Kidney (tissue), 22 donors: ENCODE measurements around the gene EEF1A1. TPM values are rescaled to one million over a fixed set of nuclear protein-coding genes. Genes with fewer than 3 reads are reported as not detected.
"Not testable (repeated sequence)": the region's sequence is repeated elsewhere in the genome, so short reads cannot be mapped to it uniquely, and the experiment has no call there.

Source experiments
- DNase-seq, 5 donors: peaks; one replicate each; pipeline ENCODE4 v3.0.0-alpha.2; 2013 to 2020
- FAIRE-seq: peaks from 2 replicates; lab custom pipeline; 2012; peaks lifted over from hg19 to GRCh38; lab: Jason Lieb, UNC
- H3K27ac ChIP-seq, 2 donors: one replicate each; pipeline ENCODE4 v1.7.0; 2013; ENCODE audit warnings: low read depth in 2 of 2, low read length in 2 of 2, inconsistent platforms in 1 of 2
- H3K27me3 ChIP-seq: one replicate; pipeline ENCODE4 v1.7.1; 2013; ENCODE audit warnings: low read length, inconsistent platforms; ENCODE audit not compliant: control insufficient read depth, insufficient read depth
- H3K36me3 ChIP-seq, 3 donors: one replicate each; pipeline versions ENCODE4 v1.7.0 to v1.7.1; 2013; ENCODE audit warnings: low read length in 3 of 3, control low read depth in 1 of 3, inconsistent platforms in 1 of 3; ENCODE audit not compliant: insufficient read depth in 3 of 3, control insufficient read depth in 2 of 3
- H3K4me1 ChIP-seq, 3 donors: one replicate each; pipeline versions ENCODE4 v1.7.0 to v1.7.1; 2013; ENCODE audit warnings: low read length in 3 of 3, inconsistent platforms in 1 of 3, low read depth in 1 of 3; ENCODE audit not compliant: control insufficient read depth in 2 of 3, insufficient read depth in 2 of 3
- H3K4me3 ChIP-seq, 3 donors: one replicate each; pipeline versions ENCODE4 v1.7.0 to v1.8.1; 2013; ENCODE audit warnings: low read length in 3 of 3, control low read depth in 1 of 3, inconsistent platforms in 1 of 3
- H3K9ac ChIP-seq, 3 donors: one replicate each; pipeline versions ENCODE4 v1.7.0 to v1.7.1; 2013; ENCODE audit warnings: low read length in 3 of 3, control low read depth in 1 of 3, inconsistent platforms in 1 of 3
- H3K9me3 ChIP-seq, 3 donors: one replicate each; pipeline versions ENCODE4 v1.7.0 to v1.7.1; 2013; ENCODE audit warnings: low read length in 3 of 3, control low read depth in 1 of 3, inconsistent platforms in 1 of 3; ENCODE audit not compliant: control insufficient read depth in 2 of 3, insufficient read depth in 1 of 3
- CTCF ChIP-seq: IDR thresholded peaks from 3 replicates; pipeline ENCODE4 v1.5.1; 2012; ENCODE audit warnings: mild to moderate bottlenecking, moderate library complexity, borderline replicate concordance; ENCODE audit not compliant: insufficient read depth; ENCODE audit errors: extremely low read depth
- intact Hi-C: fragments of 100-400 bp; cut with DNase I; formaldehyde crosslinking; loops from one replicate; pipeline ENCODE4 v1.11.1; 2022
- long read RNA-seq, 10 donors: library from polyadenylated mRNA in 1 of 10; unstranded in 1 of 10; transcript quantifications; one replicate each; pipeline ENCODE4 v2.0.0 and lab custom pipeline, GENCODE V29; 2021 to 2026
- polyA plus RNA-seq: library from polyadenylated mRNA; stranded (reverse); fragments of 350-450 nt; fragmentation: Illumina TruSeq; extraction: RNeasy Lipid Tissue Mini Kit (QIAGEN cat#74804); gene quantifications from one replicate; pipeline ENCODE4 v1.2.3, GENCODE V29; 2014; ENCODE audit warnings: low read depth, low replicate concordance; ENCODE audit not compliant: insufficient read depth
- total RNA-seq: library from RNA; stranded (reverse); fragmentation: NEBNext Ultra II Directional; extraction: Animal tissue kit (Norgen Biotek cat#: 25700); gene quantifications from one replicate; pipeline ENCODE4 v1.2.1, GENCODE V29; 2021
- donor health status: control.
- donor health status: control.
- donor health status: control.
- donor health status: control.
- donor health status: control.
- donor health status: DM: yes; HTN: yes; CAD: no.
- donor health status: Normal renal cell carcinoma (clear cell type).

The EEF1A1 gene
- total RNA-seq, result 10,277 TPM
- 9,725 TPM for polyA plus RNA-seq
- long read RNA-seq, donor 1, full-length matches to known transcripts, result 3,236 of 5,277 reads
- long read RNA-seq, donor 1, partial matches to known transcripts, result 1,796 of 5,277 reads
- long read RNA-seq, donor 1, other reads (novel, unspliced or antisense), result 245 of 5,277 reads
- long read RNA-seq, donor 2, full-length matches to known transcripts, result 5,225 of 7,717 reads
- long read RNA-seq, donor 2, partial matches to known transcripts, result 2,051 of 7,717 reads
- long read RNA-seq, donor 2, other reads (novel, unspliced or antisense), result 441 of 7,717 reads
- long read RNA-seq, donor 3, full-length matches to known transcripts, result 6,451 of 9,570 reads
- long read RNA-seq, donor 3, partial matches to known transcripts, result 2,784 of 9,570 reads
- long read RNA-seq, donor 3, other reads (novel, unspliced or antisense), result 335 of 9,570 reads
- long read RNA-seq, donor 4, full-length matches to known transcripts, result 1,862 of 3,097 reads
- long read RNA-seq, donor 4, partial matches to known transcripts, result 1,128 of 3,097 reads
- long read RNA-seq, donor 4, other reads (novel, unspliced or antisense), result 107 of 3,097 reads
- long read RNA-seq, donor 5, full-length matches to known transcripts, result 365 of 564 reads
- long read RNA-seq, donor 5, partial matches to known transcripts, result 179 of 564 reads
- long read RNA-seq, donor 5, other reads (novel, unspliced or antisense), result 20 of 564 reads
- long read RNA-seq, donor 6, full-length matches to known transcripts, result 13,223 of 22,201 reads
- long read RNA-seq, donor 6, partial matches to known transcripts, result 7,911 of 22,201 reads
- long read RNA-seq, donor 6, other reads (novel, unspliced or antisense), result 1,067 of 22,201 reads
- long read RNA-seq, donor 7, full-length matches to known transcripts, result 1,516 of 2,020 reads
- long read RNA-seq, donor 7, partial matches to known transcripts, result 489 of 2,020 reads
- long read RNA-seq, donor 7, other reads (novel, unspliced or antisense), result 15 of 2,020 reads
- long read RNA-seq, donor 8, full-length matches to known transcripts, result 3,989 of 6,971 reads
- long read RNA-seq, donor 8, partial matches to known transcripts, result 2,625 of 6,971 reads
- long read RNA-seq, donor 8, other reads (novel, unspliced or antisense), result 357 of 6,971 reads
- long read RNA-seq, donor 9, full-length matches to known transcripts, result 2,354 of 3,929 reads
- long read RNA-seq, donor 9, partial matches to known transcripts, result 1,398 of 3,929 reads
- long read RNA-seq, donor 9, other reads (novel, unspliced or antisense), result 177 of 3,929 reads
- long read RNA-seq, donor 10, full-length matches to known transcripts, result 4,055 of 7,165 reads
- long read RNA-seq, donor 10, partial matches to known transcripts, result 2,760 of 7,165 reads
- long read RNA-seq, donor 10, other reads (novel, unspliced or antisense), result 350 of 7,165 reads

GRCh38 chr6:73520688-73521350 lies at the start of gene EEF1A1:
EEF1A1 (minus strand) TSS chr6:73521032; CDS start chr6:73520026, 1,006 bp downstream.
- Histone ChIP-seq H3K4me3 (peak within 1 kb of the TSS; percentile 95 to 98 (median 98)), H3K27me3 (no peaks in the 10 kb centered on the region), H3K4me1 (peaks cover 3 to 27% (median 16%) of the 10 kb centered on the region in 3 donors), H3K9me3 (no peaks in the 10 kb centered on the region), H3K36me3 (peaks cover 15 to 40% (median 15%) of the 10 kb centered on the region in 3 donors), H3K27ac (peak within 1 kb of the TSS; percentile 99 to 100), H3K9ac (peak within 1 kb of the TSS; percentile 98 to 100 (median 99))
- TF ChIP-seq CTCF, result no peak
- DNase-seq (peak; percentile 100), FAIRE-seq (peak; percentile 65)
- intact Hi-C loops, result no loop called here

GRCh38 chr6:73569121-73569520 lies 48.3 kb upstream of the EEF1A1 start:
- intact Hi-C loops, result no loop called here
- H3K9ac ChIP-seq, result no peak overlapping the region
- no peak overlapping the region for H3K27ac ChIP-seq
- H3K9me3 ChIP-seq, result no peaks in the 10 kb centered on the region
- no peak for FAIRE-seq
- H3K4me1 ChIP-seq, result peaks cover 0 to 5% (median 0%) of the 10 kb centered on the region in 3 donors
- TF ChIP-seq CTCF, result no peak
- no peaks in the 10 kb centered on the region for H3K27me3 ChIP-seq
- H3K4me3 ChIP-seq, result no peak overlapping the region
- no peak for DNase-seq
- no peaks in the 10 kb centered on the region for H3K36me3 ChIP-seq

GRCh38 chr6:73566954-73567591 lies 46.2 kb upstream of the EEF1A1 start:
- Histone ChIP-seq H3K9ac (no peak overlapping the region), H3K9me3 (no peaks in the 10 kb centered on the region), H3K4me1 (peaks cover 0 to 5% (median 0%) of the 10 kb centered on the region in 3 donors), H3K36me3 (no peaks in the 10 kb centered on the region), H3K27ac (peak overlapping the region; percentile 75 to 82), H3K4me3 (no peak overlapping the region), H3K27me3 (no peaks in the 10 kb centered on the region)
- DNase-seq (peak in 1 of 5 donors; percentile 35), FAIRE-seq (no peak)
- no peak for TF ChIP-seq CTCF
- intact Hi-C loops, result no loop called here

- H3K27ac ChIP-seq, result peak overlapping the region; percentile 75 to 82
- FAIRE-seq, DNase-seq, H3K4me1 ChIP-seq, H3K9ac ChIP-seq, H3K4me3 ChIP-seq, H3K27me3 ChIP-seq, H3K36me3 ChIP-seq, H3K9me3 ChIP-seq, intact Hi-C loops: not testable (repeated sequence)
These were observed 45.6 kb upstream of the EEF1A1 start for GRCh38 chr6:73566486-73566871.
